NCI-H345 (cell line): Measurements from ENCODE around the gene SLX4IP.

Source experiments
- DNase-seq: peaks from one replicate; lab custom pipeline; 2025; lab: John Stamatoyannopoulos, UW

The SLX4IP gene

GRCh38 chr20:10666221-10667076, 231.3 kb downstream of the SLX4IP start:
- DNase-seq: no peak

GRCh38 chr20:10667077-10667401, 231.9 kb downstream of the SLX4IP start:
- DNase-seq: no peak

GRCh38 chr20:10667560-10668167, 232.6 kb downstream of the SLX4IP start:
- DNase-seq: peak; percentile 74

GRCh38 chr20:10668677-10669368, 233.7 kb downstream of the SLX4IP start:
- DNase-seq: no peak

- no peak for DNase-seq
Measured at GRCh38 chr20:10669843-10670446, 234.8 kb downstream of the SLX4IP start.

GRCh38 chr20:10670501-10671220, 235.6 kb downstream of the SLX4IP start:
- DNase-seq: no peak

- peak; percentile 15 for DNase-seq
Measured at GRCh38 chr20:10671221-10671918, 236.3 kb downstream of the SLX4IP start.

- no peak for DNase-seq
Measured at GRCh38 chr20:10671919-10672623, 237.0 kb downstream of the SLX4IP start.

GRCh38 chr20:10672624-10673127, 237.6 kb downstream of the SLX4IP start:
- peak; percentile 55 for DNase-seq

- peak; percentile 70 for DNase-seq
Measured at GRCh38 chr20:10673176-10673841, 238.2 kb downstream of the SLX4IP start.

- peak; percentile 97 for DNase-seq
Measured at GRCh38 chr20:10673842-10674683, 239.0 kb downstream of the SLX4IP start, which contains the start of gene JAG1. TSS of gene JAG1 (minus strand) at chr20:10673999. CDS start at chr20:10673530, 469 bp downstream.

GRCh38 chr20:10674684-10675449, 239.8 kb downstream of the SLX4IP start:
- DNase-seq: peak; percentile 85

GRCh38 chr20:10675450-10675848, 240.3 kb downstream of the SLX4IP start:
- no peak for DNase-seq

GRCh38 chr20:10676518-10676917, 241.4 kb downstream of the SLX4IP start:
- no peak for DNase-seq
